HT-29 (cell line): ENCODE results near the gene IP6K3. TPM values are rescaled to one million over a fixed set of nuclear protein-coding genes. Genes with fewer than 3 reads are reported as not detected.

Experiments used
- DNase-seq: peaks from one replicate; pipeline ENCODE4 v3.0.0-alpha.2; 2015; ENCODE audit warnings: low spot score
- total RNA-seq: library from RNA; depleted of rRNA; stranded (reverse); fragments of >200 nt; shearing (Covaris generic); gene quantifications from 2 replicates; pipeline ENCODE4 v1.2.3, GENCODE V29; 2014

Gene IP6K3
- total RNA-seq, 1 experiment from 2014 or later, result not detected

DNA sequence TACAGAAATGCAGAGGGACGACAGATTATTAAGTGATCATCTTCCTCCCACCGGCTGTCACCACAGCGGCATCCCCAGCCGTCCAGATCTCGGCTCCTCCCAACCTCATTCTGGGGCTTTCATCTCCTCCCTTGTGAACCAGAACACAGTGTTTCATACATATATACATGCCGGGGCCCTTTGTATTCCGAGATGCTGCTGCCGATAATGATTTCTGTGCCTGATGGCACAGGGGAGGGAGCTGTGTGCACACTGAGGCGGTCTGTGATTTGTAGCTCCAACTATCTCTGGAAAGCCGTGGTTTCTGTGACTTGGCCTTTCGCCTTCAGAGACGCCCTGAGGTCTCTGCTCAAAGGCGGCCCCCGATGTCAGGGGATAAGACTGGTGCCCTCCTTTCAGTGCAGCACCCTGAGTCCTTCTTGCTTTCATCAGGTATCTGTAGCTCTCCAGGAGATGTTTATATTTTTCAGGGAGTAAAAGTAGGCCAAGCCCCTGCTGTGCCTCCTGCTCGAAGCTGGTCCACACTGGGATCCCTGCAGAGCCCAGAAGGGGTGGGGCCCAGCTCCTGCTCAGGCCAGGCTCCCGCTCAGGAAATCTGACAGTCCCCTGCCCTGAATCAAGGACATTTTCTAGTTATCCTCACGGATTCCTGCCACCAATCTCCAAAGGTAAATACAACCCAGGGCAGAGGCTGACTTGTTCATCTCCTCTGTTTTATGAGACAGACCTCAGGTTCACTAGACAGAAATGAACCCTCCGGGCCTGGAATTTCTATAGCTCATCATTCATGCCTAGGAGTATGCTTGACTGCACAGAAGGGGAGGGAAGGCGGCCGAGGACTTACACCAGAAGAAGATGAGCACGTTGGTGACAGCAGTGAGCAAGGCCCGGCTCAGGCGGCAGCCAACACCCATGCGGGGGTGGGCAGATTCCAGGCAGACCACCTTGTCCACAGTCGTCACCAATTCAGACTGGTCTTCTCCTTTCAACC is 31.0 kb upstream of the IP6K3 start:
- no peak for DNase-seq

DNA sequence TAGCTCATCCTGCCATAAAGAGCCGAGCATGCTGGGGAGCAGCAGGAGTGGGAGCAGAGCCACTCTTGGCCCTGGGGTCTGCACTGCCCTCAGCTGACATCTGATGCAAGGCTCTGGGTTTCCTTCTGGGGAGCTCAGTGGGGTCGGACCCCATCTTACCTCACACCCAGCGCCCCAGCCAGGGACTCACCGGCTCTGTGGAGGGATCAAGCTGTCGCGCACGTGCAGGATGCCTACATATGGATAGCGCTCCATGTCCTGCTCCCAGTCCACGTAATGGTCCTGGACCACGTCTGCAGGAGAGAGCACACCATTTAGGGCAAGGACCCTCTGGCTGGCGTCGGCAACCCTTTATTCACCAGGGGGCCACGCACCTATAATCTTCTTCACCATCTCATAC is 30.1 kb upstream of the IP6K3 start:
- no peak for DNase-seq

DNA sequence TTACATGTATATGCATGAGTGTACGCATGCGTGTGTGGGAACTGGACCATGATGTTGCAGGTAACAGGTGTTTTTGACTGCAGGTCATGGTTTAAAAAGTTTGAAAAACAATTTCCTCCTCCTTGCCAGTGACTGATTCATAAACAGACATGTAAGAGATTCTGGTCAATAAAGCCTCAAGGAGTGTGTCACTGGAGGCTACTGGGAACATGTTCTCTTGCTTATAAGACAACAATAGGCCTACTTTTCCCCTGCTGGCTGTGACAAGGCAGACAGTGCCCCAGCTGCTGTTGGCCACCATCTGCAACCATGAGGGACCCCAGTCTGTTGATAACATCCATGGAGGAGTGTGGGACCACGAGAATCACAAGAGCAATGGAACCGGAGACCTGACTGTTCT is 29.5 kb upstream of the IP6K3 start:
- DNase-seq, result no peak

DNA sequence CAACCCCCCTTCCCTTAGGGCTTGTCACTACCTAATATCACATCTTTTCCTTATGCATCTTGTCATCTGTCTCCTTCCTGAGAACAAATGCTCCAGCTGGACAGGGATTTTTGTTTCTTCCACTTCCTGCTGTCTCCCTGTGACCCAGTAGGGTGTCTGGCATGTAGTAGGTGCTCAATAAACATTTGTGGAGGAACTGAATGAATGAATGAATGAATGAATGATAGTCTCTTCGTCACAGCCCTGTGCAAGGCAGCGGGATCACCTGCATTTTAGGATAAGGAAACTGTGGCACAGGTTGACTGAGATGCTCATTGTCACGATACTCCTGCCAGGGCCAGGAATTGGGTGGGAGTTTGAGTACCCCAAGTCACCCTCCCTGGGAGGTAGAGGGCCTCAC is 28.1 kb upstream of the IP6K3 start:
- DNase-seq, result no peak

DNA sequence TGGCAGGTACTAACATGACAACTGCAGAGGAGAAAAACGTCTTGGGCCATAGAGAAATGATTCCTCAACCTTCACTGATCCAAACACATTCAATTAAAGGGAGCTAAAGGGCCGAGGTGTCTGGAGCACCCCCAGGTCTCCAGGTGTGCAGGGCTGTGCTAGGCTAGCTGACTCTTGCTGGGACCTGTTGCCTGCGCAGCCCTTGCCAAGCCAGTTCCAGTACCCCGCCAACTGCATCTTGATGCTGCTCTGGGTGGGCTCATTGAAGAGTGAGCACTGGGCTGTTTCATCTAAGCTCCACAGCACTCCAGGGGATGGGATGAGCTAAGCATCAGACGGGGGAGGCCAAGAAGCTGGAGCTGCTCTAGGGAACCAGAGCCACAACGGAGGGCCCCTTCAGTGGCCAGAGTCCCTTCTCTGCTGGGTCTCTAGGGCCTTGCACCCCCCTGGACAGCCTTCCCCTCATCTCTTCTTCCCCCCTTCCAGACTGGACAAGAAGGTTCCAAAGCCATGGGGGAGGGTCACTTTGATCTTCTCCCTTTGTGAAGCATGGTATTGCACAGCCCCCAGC is 26.3 kb upstream of the IP6K3 start:
- DNase-seq, result no peak

DNA sequence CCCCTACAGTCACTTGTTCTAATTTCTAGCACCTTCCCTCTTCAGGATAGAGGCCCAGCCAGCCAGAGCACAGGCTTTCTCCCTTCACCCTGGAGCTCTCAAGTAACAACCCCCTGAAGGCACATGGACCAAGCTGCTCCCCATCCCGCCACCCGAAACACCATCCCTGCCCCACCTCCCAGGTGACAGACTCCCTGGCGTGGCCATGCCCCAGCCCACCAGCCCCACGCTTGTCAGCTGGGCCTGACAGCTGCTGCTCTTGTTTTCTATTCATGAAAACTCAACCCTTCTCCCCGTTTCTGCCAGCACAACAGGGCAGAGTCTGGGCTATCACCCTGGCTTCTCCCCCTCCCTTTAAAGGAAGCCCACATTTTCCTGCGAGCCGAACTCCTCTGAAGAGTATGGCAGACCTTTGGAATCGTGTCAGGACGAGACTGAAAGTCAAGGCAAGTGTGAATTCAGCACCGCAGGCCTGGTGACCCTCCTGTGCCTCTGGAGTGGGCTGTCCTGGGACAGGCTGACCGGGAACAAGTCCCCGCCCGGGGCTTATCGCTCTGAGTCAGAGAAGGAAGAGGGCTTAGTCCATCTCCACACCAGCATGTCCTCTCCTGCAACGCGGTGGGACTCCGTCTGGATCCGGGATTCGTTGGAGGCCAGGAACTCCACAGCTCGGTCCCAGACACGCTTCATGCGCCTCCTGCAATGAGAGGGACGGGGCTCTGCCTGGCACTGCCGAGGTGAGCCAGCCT is 25.6 kb upstream of the IP6K3 start:
- no peak for DNase-seq

DNA sequence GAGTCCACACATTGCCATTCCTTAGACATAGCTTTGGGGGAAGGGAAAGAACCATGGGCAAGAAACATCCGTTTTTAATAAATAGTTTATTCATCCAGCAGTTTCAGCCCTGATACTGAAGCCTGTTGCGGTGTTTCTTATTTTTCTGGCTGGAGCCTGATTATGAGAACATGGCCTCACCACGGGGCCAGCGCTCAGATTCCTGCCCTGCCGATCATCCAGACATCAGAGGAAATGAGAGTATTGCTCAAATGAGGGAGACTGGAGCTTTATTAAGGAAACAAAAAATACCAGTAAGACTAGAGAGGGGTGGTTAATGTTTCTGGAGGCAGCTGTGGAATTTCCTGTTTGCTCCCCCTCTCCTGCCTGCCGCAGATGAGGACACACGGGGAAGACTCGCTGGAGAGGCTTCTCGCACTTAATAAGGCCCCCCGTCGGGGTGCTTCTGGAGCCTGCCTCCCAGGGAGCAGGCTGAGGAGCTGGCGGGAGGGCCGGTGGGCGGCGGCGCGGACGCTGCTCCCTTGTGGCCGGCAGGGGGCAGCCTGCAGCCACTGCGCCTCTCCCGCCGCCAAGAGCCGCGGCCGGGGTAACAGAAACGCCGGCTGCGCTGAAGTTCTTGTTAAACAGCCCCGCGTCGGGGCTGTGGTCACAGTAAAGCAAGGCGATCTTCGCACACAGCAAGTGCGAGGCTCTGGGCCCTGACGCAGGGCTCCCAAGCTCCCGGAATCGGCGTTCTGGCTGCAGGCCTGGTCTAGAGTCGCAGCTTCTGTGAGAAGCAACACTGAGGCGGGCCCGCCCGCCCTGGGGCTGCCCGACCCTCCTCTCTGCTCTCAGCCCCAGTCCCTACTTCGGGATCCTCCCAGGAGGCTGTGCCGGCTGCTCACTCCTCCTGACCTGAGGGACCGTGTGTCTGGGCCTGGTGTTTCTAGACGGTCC is 24.7 kb upstream of the IP6K3 start:
- DNase-seq, result peak; percentile 80

DNA sequence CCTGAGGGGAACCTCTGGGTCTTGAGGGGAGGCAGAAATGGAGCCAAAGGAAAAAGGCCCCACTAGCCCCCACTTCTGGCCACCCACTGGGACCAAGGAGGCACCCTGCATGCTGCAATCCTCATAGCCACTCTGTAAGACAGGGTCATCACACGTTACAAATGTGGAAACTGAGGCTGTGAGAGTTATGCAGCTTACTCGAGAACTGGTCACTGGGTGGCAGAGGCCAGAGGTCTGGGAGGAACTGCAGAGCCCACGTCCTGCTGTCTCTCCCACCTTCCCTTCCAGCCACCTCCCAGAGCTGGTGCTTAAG is 24.1 kb upstream of the IP6K3 start:
- no peak for DNase-seq

DNA sequence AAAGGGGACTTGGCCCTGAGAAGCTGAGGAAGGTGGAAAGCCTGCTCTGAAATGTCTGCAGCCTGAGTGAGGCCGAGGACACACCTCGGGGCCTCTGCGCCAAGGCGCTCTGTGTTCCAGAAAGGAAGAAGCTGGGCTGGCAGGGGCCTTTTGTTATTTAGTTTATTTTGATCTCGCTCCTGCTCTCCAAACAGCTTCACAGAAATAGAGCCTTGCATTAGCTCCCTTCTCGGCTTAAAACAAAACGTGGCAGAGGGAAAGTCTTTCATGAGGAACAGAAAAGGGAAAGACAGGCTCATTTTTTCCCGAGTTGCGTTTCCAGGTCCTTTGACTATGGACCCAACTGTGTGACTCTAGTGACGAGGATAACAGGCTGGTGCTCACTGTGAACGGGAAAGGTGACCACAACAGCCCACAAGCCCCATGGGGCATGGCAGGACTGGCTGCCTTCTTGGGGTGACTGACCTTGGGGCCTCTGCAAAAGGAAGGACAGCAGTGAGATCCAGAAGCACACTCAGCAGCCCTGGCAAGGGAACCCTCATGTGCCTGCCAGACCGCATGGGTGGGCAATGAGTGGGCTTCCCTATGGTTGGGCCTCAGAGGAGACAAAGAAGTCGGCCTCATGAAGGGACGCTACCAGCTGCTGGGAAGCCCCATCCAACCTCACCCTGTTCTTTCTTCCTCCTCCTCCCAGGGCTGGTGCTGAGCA is 23.6 kb upstream of the IP6K3 start:
- DNase-seq, result no peak

DNA sequence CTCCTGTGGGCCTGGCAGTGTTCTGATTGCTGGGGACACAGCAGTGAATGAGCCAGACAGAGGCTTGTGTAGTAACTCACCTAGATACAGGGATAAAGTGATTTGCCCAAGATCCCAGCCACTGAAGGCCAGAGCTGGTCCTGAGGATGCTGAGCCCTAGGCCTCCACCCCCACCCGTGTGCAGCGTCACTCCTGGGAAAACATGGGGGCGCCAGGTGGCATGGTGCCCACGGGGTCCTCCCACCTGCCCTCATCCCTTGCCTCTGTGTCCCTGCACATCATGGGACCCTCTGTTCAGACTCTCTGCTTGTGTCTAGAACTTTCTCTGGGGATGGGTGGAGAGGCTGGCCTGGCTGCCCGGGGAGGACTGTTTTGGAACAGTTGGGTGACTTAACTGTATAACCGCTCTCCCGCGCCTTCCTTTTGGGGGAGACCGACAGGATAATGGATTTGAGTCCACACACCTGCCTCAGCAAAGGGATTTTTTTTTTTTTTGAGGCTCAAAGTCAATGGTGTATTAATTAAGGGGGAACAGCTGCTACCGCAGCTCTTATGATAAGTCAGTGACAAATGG is 22.6 kb upstream of the IP6K3 start:
- no peak for DNase-seq

DNA sequence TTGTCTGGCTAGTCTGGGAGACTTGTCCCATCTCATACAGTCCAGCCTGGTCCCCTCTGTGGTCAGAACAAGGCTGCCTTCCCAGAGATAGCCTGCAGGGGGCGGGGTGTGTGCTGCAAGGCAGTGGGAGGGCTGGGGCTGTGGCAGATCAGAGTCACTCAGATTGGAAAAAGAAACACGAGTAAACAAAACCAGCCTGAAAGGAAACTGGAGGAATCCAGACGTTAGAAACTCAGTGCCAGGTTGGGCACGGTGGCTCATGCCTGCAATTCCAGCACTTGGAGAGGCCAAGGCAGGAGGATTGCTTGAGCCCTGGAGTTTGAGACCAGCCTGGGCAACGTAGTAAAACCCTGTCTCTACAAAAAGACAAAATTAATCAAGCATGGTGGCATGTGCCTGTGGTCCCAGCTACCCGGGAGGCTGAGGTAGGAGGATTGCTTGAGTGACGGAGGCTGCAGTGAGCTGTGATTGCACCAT is 22.0 kb upstream of the IP6K3 start:
- peak; percentile 78 for DNase-seq

DNA sequence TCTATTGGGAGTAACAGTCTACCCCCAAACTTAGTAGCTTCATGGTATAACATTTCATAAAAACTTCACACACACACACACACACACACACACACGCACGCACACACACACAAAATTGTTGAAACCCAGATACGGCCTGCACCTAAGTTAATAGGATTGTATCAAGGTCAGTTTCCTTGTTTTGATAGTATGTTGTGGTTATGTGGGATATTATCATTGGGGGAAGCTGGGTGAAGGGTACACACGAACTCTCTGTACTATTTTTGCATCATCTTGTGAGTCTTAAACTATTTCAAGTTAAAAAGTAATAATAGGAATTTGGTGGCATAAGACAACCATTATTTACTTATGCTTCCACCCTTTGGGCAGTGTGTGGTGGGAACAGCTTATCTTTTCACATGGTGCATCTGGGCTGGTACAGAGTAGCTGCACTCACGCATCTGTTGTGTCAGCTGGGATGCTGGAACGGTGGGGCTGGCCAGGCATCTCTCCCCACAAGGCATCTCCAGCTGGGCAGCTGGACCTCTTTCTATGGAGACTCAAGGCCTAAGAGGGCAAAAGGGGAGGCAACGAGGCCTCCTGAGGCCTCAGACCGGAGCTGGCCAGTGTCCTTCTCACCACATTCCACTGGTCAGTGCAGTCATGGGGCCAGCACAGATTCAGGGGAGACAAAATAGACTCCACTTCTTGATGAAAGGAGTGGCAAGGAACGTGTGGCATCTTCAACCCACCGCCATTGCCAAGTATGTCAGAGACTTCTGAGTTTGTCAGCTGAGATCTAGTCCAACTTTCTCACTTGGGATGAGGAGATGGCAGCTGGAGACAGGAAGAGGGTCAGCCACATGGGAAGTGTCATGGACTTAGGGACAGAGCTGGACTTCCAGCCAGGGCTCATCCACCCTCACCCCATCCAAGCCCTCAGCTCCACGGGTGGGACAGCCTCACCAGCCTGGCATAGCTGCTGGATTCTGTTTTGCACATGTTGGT is 20.5 kb upstream of the IP6K3 start:
- DNase-seq, result no peak

DNA sequence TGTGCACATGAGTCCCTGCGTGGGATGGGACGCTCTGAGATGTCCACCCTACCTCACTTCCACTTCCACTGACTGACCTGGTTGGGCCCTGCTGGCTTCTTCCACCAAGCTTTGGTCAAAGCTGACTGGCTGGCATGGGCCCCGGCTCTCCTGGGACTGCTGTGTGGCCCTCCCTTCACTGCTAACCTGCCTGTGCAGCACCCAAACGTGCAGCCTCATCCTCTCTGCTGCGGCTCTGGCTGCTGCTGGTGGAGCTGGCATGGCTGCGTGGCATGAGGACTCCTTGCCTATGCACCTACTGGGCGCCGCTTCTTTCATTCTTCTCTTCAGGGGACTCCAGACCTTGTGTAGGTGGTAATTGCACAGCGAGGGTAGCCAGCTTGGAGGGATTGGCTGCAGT is 18.7 kb upstream of the IP6K3 start:
- no peak for DNase-seq

DNA sequence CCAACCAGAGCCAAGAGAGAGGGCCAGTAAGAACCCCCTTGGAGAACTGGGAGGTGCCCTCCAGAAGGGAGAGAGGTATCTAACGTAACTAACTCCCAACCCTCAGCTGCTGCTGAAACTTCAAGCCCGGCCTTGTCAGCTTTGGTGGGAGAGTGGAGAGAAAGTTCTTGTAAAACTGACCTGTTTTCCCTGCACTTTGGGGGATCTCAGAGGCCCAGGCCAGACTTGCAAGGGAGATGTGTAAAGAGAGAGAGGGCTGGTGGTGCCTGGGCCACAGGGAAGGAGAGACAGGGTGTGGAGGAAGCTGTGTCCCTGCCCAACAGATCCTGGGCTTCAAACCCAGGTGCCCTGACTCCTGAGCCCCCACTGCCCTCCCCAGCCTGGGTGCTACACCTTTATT is 17.3 kb upstream of the IP6K3 start:
- no peak for DNase-seq

DNA sequence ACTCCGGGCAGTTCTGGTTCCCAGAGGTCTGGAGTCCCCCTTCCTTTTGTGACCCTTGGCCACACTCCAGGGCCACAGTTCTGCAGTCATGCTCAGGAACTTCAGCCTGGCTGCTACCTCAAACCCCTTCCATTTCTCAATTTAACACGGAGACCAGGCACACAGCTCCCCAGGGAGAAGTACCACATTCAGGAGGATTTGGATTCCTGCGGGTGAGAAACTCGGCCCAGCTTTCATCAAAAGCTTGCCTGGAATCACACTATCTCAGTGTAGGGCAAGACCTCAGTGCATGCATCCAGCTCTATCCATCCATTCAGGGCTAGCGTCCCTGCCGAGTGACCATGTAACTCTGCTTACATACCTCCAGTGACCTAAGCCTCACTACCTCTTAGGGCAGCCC is 16.8 kb upstream of the IP6K3 start:
- DNase-seq, result no peak

DNA sequence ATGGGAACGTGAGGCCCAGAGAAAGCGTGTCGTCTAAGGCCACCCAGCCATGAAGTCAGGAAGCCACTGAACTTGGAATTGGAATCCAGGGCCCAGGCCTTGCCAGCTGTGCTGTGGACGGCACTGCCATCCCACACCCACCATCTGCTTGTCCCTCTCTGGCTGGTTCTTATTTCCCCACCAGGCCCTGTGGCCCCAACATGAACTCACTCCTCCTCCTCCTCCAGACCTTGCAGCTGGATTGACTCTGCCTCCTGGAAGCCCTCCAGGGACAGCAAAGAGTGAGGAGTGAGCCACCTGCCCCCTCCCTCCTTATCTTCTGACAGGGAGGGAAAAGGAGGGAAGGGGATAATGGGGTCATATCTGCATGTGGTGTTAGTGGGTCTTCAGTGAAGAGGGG is 16.0 kb upstream of the IP6K3 start:
- no peak for DNase-seq

DNA sequence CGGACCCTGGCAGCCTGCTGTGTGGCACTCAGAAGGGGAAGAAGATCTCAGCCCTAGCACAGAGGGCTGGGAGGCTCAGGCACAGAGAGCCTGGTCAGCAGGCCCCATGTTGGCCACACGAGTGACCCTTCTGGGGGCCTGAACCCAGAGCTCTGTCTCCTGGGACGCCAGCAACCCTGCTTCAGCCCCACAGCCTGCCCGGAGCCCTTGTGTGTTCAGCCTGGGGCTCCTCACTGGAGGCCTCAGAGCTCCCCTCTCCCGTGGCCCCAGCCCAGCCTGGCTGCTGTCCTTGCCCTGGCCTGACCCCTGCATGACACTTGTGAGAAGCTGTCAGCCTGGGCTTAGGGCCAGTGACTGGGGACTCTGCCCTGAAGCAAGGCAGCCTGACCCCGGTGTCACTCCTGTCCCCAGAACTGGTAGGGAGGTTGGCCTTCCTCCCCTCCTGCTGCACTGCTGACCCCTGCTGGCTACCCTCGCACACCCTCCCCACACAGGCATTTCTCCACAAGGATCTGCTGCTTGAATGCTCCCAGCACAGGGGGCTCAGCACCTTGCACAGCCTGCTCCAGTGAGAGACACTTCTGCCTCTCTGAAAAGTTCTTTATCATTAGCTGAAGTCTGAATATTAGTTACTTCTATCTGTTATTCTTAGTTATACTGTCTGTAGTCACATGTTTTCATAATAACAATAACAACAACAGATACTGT is 15.4 kb upstream of the IP6K3 start:
- peak; percentile 73 for DNase-seq

DNA sequence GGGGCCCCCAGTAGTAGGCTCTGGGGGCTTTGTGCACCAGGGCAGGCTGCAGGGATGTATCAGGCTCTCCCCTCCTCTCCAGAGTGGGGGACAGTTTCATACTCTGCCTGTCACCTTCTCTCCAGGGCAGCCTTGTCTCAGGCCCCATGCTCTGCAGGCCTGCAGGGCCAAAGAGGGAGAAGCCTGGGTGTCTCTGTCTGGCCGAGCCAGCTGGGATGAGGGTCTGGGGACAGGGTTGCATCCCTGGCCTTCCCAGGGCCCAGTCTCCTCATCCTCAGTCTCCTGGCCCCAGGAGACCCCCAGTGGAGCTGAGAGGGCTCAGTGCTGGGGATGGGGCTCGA is 14.8 kb upstream of the IP6K3 start:
- DNase-seq, result no peak
